ENCODE measurements around the gene HOXA9.

The HOXA9 gene

DNA sequence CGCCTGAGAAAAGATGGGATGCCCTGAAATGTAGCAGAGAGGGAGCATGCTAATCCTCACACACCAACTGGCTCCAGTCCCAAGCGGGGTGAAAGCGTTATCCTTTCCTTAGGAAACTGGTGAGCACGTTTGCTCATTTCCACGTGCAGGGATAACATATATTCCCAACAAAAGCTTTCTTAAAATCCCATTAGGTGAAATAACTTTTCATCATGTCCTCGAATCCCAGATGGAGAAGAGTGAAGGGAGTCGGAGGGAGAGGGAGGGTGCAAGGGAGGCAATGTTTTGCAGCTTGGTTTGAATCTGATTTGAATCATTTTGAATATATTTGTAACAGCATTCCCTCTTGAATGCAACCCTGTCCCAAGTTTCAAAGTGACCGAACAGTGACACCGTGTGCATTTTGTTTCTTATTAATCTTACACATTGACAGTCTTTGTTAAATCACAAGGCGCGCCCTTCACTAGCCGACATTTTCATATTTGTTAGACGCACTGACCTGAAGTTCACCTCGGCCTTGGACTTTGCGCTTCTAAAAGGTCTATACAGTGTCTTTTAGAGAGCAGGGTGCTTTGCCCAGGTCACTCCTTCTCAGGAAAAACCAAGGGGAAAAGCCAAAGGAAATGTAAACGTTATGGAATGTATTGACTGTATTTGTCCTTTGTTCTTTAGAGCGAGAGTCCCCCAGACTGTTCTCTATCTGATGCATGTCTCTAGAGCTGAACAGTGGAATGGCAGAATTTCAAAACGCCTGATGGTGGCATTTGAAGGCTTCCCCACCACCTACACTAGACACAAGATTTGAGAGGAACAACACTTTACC, 31.7 kb downstream of the HOXA9 start:
- DNase-seq (ENCODE audit: low read depth), result no peak
- TF ChIP-seq, protein P1, sequence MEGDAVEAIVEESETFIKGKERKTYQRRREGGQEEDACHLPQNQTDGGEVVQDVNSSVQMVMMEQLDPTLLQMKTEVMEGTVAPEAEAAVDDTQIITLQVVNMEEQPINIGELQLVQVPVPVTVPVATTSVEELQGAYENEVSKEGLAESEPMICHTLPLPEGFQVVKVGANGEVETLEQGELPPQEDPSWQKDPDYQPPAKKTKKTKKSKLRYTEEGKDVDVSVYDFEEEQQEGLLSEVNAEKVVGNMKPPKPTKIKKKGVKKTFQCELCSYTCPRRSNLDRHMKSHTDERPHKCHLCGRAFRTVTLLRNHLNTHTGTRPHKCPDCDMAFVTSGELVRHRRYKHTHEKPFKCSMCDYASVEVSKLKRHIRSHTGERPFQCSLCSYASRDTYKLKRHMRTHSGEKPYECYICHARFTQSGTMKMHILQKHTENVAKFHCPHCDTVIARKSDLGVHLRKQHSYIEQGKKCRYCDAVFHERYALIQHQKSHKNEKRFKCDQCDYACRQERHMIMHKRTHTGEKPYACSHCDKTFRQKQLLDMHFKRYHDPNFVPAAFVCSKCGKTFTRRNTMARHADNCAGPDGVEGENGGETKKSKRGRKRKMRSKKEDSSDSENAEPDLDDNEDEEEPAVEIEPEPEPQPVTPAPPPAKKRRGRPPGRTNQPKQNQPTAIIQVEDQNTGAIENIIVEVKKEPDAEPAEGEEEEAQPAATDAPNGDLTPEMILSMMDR (conservative IDR thresholded peaks at IDR 0.05; ENCODE audit: control insufficient read depth, insufficient read depth, low read depth, low read length), result no peak
- H3K4me3 ChIP-seq (ENCODE audit: control insufficient read depth, low read depth, low read length), result no peak overlapping the region

- no peak for DNase-seq (ENCODE audit: low read depth)
- TF ChIP-seq, protein P1 (conservative IDR thresholded peaks at IDR 0.05; ENCODE audit: control insufficient read depth, insufficient read depth, low read depth, low read length), result no peak
- H3K4me3 ChIP-seq (ENCODE audit: control insufficient read depth, low read depth, low read length), result no peak overlapping the region
Measured at GRCh38 chr7:27132978-27133377, 32.4 kb downstream of the HOXA9 start.

DNA sequence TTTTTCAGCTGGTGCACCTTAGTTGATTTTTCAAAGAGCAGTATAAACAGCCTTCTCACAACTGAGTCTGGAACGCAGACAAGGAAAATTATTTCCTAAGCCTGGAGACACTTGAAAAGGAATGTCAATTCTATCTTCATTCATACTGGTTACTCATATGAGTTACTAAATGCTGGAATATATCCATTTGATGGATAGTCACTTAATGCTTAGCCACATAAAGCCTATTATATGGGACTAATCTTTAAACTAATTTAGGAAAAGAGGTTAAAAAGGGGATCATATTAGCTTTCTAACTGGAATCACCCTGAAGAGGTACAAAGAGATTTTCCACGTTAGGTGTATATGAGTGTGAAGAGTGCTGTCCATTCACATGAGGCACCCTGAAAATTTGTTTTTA, 33.1 kb downstream of the HOXA9 start:
- TF ChIP-seq, protein P1 (conservative IDR thresholded peaks at IDR 0.05; ENCODE audit: control insufficient read depth, insufficient read depth, low read depth, low read length), result no peak
- no peak for DNase-seq (ENCODE audit: low read depth)
- no peak overlapping the region for H3K4me3 ChIP-seq (ENCODE audit: control insufficient read depth, low read depth, low read length)

DNA sequence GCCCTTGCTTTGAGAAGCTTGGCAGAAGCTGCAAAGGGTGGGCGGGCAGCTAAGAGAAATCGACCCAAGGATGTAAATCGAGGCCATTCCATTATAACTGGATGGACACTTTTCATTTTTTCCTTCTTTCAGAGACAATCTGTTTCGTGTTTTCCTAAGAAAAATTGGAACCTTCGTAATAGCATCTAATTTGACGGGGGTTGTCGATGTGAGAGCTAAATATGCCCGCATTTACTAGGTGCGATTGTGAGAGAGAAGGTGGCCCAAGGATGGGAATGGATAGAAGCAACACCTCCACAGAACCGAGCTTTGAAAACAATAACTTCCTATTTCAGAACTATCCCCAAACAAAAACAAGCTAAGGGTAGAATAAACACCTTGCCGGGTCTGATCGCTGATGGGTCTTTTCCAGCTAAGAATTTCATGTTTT, 33.9 kb downstream of the HOXA9 start:
- DNase-seq (ENCODE audit: low read depth), result no peak
- H3K4me3 ChIP-seq (ENCODE audit: control insufficient read depth, low read depth, low read length), result peak overlapping the region; percentile 74
- TF ChIP-seq, protein P1 (conservative IDR thresholded peaks at IDR 0.05; ENCODE audit: control insufficient read depth, insufficient read depth, low read depth, low read length), result no peak

- peak; percentile 81 for DNase-seq (ENCODE audit: low read depth)
- H3K4me3 ChIP-seq (ENCODE audit: control insufficient read depth, low read depth, low read length), result peak within 1 kb of the TSS; percentile 74
- TF ChIP-seq, protein P1 (conservative IDR thresholded peaks at IDR 0.05; ENCODE audit: control insufficient read depth, insufficient read depth, low read depth, low read length), result no peak
Measured at GRCh38 chr7:27130540-27131389, 34.6 kb downstream of the HOXA9 start, which contains the start of gene HOXA4. Gene HOXA4 (minus strand): TSS chr7:27130757. CDS start chr7:27130733, 24 bp downstream.

DNA sequence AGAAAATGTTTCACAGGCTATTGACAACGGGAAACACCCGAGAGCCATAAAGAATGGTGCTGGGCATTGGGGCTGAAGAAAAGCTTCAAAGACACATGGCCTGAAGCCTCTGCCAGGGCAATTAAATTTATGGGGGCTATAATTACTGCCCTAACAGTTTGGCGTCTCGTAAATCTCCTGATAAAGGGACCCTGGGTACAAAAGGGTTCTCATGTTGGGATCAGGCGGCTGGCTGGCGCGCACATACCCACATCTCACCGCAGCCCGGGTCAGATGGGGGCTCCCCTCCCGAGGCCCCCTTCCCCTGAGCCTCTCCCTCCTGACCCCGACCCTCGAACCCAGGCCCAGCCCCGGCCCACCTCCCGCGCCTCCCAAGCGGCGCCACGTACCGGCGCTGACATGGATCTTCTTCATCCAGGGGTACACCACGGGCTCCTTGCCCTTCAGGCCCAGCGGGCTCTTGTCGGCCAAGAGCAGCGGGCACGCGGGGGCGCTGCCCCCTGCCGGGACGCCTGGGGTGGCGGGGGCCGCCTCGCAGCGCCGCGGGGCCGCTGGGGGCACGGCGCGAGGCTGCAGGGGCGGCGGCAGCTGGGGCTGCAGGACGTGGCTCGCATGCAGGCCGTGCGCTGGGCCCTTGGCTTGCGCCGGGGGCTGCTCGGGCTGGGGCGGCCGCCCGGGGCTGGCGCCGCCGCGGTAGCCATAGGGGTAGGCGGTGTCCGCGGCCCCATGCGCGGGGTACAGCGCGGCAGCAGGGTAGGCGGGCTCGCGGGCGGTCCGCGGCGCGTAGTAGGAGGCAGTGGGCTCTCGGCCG, 35.4 kb downstream of the HOXA9 start:
- no peak for DNase-seq (ENCODE audit: low read depth)
- TF ChIP-seq, protein P1 (conservative IDR thresholded peaks at IDR 0.05; ENCODE audit: control insufficient read depth, insufficient read depth, low read depth, low read length), result no peak
- H3K4me3 ChIP-seq (ENCODE audit: control insufficient read depth, low read depth, low read length), result peak overlapping the region; percentile 61

Data from fibroblast of mammary gland (primary cell).